IPS-NIHi7 (cell line): Measurements from ENCODE around the gene SLC7A6OS.

Experiments
- DNase-seq: peaks from one replicate; pipeline ENCODE4 v3.0.0; 2012; ENCODE audit warnings: mixed read lengths; ENCODE audit errors: extremely low spot score

The SLC7A6OS gene

DNA sequence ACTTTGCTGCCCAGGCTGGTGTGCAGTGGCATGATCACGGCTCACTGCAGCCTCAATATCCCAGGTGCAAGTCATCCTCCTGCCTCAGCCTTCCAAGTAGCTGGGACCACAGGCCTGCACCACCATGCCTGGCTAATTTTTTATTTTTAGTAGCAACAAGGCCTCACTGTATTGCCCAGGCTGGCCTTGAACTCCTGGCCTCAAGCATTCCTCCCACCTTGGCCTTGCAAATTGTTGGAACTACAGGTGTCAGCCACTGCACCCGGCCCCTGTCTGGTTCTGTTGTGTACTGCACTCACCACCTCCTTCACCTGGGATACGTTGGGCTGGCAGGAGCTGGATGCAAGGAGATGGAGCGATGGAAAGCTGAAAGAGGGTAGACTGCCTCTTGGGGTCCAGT, 57.0 kb downstream of the SLC7A6OS start:
- DNase-seq = no peak

DNA sequence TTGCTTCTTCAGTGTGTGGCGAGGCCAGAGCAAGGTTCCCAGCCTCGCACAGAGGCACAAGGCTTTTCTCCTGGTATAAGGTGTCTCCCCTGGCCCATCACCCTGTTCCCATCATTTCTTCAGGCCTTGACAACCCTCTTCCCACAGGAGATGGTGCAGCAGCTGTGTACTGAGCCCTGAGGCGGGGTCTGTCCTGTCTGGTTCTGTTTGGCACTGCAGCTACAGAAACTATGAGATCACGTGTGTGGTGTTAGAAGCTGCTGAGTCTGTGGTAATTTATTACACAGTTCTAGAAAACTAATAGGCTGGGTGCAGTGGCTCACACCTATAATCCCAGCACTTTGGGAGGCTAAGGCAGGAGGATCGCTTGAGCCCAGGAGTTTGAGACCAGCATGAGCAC, 58.4 kb downstream of the SLC7A6OS start:
- DNase-seq = no peak

DNA sequence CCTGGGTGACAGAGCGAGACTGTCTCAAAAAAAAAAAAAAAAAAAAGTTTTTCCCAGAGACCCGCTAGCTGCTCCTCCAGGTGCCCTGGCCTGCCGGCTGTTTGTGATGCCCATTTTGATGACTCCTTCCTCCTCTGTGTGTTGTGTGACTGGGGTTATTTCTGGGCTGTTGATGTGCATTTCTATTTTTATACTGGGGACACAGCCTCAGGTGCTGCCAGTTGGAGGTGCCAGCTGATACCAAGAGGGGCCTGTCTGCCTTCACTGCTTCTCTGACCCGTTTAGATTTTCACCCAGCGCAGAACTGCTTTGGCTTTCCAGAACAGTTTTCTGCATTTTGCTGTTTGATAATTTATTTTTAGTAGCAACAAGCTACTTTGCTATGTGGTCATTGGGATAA, 58.9 kb downstream of the SLC7A6OS start:
- DNase-seq = no peak

DNA sequence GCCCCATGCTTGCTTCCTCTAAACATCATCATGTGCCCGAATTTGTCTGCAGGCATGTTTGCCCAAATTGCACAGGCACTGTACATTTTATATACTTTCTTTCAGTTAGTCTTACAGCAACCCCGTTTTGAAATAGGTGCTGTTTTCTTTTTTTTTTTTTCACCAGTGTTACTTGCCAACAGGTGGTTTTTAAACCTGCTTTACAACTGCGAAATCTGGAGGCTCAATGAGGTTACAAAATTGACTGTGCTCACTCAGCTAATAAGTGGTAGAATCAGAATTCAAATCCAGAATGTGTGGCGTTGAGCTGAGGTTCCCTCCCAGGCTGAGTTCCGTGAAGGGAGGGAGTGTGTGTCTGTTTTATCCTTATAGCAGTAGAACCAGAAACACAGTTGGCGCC, 59.8 kb downstream of the SLC7A6OS start:
- DNase-seq = no peak

DNA sequence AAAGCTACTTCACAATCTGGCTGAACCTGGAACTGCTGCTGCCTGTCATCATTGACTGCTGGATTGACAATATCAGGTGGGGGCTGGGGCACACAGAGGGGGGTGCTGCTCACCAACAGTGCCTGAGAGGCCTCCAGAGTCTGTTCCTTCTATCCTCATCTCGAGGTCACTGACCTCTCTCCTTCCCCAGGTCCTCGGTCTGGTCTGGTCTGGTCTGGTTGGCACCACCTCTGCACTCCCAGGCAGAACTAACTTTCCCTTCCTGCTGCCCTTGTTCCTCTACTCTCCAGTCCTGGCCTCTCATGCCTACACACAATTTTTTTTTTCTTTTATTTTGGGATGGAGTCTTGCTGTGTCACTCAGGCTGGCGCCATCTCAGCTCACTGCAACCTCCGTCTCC, 61.4 kb downstream of the SLC7A6OS start:
- no peak for DNase-seq
